AG04450 (cell line): Measurements from ENCODE around the gene CRHR2. TPM values are rescaled to one million over a fixed set of nuclear protein-coding genes. Genes with fewer than 3 reads are reported as not detected.
"Not testable (repeated sequence)": the region's sequence is repeated elsewhere in the genome, so short reads cannot be mapped to it uniquely, and the experiment has no call there.

Experiments used
- CTCF ChIA-PET: fragments of 300-600, 350-600 bp; formaldehyde crosslinking; extraction: SDS; loops from one replicate; lab custom pipeline; 2022; ENCODE audit warnings: antibody characterized with exemption, inconsistent platforms; lab: Charles Lee
- POLR2A ChIA-PET: fragments of 350-600 bp; formaldehyde crosslinking; extraction: SDS; loops from one replicate; lab custom pipeline; 2021; ENCODE audit warnings: antibody characterized with exemption, inconsistent platforms; lab: Yijun Ruan, JAX
- DNase-seq: peaks from one replicate; pipeline ENCODE4 v3.0.0-alpha.2; 2011; ENCODE audit warnings: low read depth, low spot score
- H3K27ac ChIP-seq: one replicate; pipeline ENCODE4 v1.5.1; 2012; ENCODE audit warnings: low read depth, low read length, control low read depth
- H3K27me3 ChIP-seq: one replicate; pipeline ENCODE4 v1.6.0; 2012; ENCODE audit warnings: low read length; ENCODE audit not compliant: control insufficient read depth, insufficient read depth
- H3K4me3 ChIP-seq: 2 replicates; pipeline ENCODE4 v1.5.1; 2011; ENCODE audit warnings: mild to moderate bottlenecking, low read depth, low read length, control low read depth
- H3K9me3 ChIP-seq: 2 replicates; pipeline ENCODE4 v1.5.1; 2012; ENCODE audit warnings: low read length; ENCODE audit not compliant: control insufficient read depth, insufficient read depth
- CTCF ChIP-seq: IDR thresholded peaks from 2 replicates; pipeline ENCODE4 v1.5.1; 2011; ENCODE audit warnings: low read depth, low read length, control low read depth, inconsistent platforms
- polyA plus RNA-seq: library from polyadenylated mRNA; depleted of rRNA; stranded (reverse); fragments of >200 nt; gene quantifications from 2 replicates; pipeline ENCODE4 v1.2.3, GENCODE V29; 2011

CRHR2 gene
- polyA plus RNA-seq, 1 experiment, result not detected

- Histone ChIP-seq H3K9me3 (0 out of 2 replicates have a peak, but pooled peaks cover under 1% of the 10 kb centered on the region), H3K27me3 (peaks cover 32% of the 10 kb centered on the region), H3K4me3 (no peak overlapping the region), H3K27ac (no peak overlapping the region)
- DNase-seq, result no peak
- CTCF ChIA-PET, result interaction anchor here (1.0 kb wide), 1 partner anchor 17 kb away, joined by 3 read pairs; no protein-coding TSS in a partner anchor
- POLR2A ChIA-PET, result no interaction called here
- no peak for TF ChIP-seq CTCF
These were observed 41.5 kb upstream of the CRHR2 start for GRCh38 chr7:30723776-30724175.

GRCh38 chr7:30722671-30723070, 40.4 kb upstream of the CRHR2 start:
- peaks cover 7% of the 10 kb centered on the region for H3K9me3 ChIP-seq
- CTCF ChIA-PET, result interaction anchor here (0.8 to 1.0 kb wide), 2 partner anchors 17 to 18 kb away, joined by 3 to 4 read pairs; no protein-coding TSS in a partner anchor
- H3K4me3 ChIP-seq, result no peak overlapping the region
- peaks cover 22% of the 10 kb centered on the region for H3K27me3 ChIP-seq
- no peak for TF ChIP-seq CTCF
- no peak overlapping the region for H3K27ac ChIP-seq
- DNase-seq, result no peak
- POLR2A ChIA-PET, result no interaction called here

- POLR2A ChIA-PET, result no interaction called here
- DNase-seq, result no peak
- no peak overlapping the region for H3K27ac ChIP-seq
- CTCF ChIA-PET, result no interaction called here
- peaks cover 19% of the 10 kb centered on the region for H3K27me3 ChIP-seq
- TF ChIP-seq CTCF, result no peak
- peaks cover 9% of the 10 kb centered on the region for H3K9me3 ChIP-seq
- H3K4me3 ChIP-seq, result no peak overlapping the region
These were observed 39.9 kb upstream of the CRHR2 start for GRCh38 chr7:30722187-30722586.

- Histone ChIP-seq H3K27ac (no peak overlapping the region), H3K27me3 (peaks cover 16% of the 10 kb centered on the region), H3K4me3 (no peak overlapping the region), H3K9me3 (peaks cover 15% of the 10 kb centered on the region)
- no peak for DNase-seq
- TF ChIP-seq CTCF, result no peak
- ChIA-PET POLR2A (no interaction called here), CTCF (interaction anchor here (0.6 kb wide), 1 partner anchor 262 kb away, joined by 4 read pairs; no protein-coding TSS in a partner anchor)
These were observed 39.0 kb upstream of the CRHR2 start for GRCh38 chr7:30721211-30721610.

- CTCF ChIA-PET, result interaction anchor here (0.6 kb wide), 1 partner anchor 264 kb away, joined by 3 read pairs; no protein-coding TSS in a partner anchor
- POLR2A ChIA-PET, H3K4me3 ChIP-seq, H3K27ac ChIP-seq, DNase-seq: not testable (repeated sequence)
- Histone ChIP-seq H3K27me3 (peaks cover 10% of the 10 kb centered on the region), H3K9me3 (peaks cover 17% of the 10 kb centered on the region)
These were observed 37.2 kb upstream of the CRHR2 start for GRCh38 chr7:30719434-30719833.
